SW 1271 (cell line): ENCODE results near the gene LRRC23.

ENCODE experiments used
- DNase-seq, 2 experiments: peaks; one replicate each; lab custom pipeline; 2025; lab: John Stamatoyannopoulos, UW

Gene LRRC23

DNA sequence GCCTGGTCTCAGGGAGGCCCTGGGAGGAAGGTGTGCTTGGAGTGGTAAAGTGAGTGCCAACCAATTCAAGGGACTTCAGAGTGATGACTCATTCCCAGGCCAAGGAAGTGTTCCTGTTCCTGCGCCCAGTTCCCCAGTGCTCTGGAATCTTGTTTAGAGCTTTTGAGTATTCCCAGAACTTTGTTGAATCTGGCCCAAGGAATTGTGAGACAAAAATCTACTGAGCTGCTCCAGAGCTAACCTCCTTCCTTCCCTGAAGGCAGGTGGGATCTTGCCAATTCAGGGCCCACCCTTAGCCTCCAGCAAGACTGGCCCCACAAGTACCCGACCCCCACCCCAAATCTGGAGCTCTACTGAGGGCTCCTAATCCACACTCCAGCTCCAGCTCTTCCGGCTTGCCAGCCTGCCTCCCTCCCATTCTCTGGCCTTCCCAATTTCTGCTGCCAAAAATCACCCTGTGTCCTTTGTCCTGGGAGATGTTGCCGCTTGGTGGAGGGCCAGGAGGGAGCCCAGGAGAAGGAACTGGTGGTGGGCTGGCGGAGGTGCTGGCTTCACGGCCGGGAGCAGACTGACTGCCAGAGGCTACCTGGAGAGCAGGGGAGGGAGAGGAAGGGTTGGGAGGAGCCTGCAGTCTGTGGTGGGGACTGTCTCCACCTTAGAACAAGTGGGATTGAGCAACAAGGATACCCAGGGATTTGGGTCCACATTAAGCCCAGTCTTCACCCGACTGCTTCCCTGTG is 21.1 kb downstream of the LRRC23 start:
- DNase-seq, result peak; percentile 59 to 88

- DNase-seq, result peak in 1 of 2 experiments; percentile 68
These were observed 22.9 kb downstream of the LRRC23 start, which contains the start of gene ATN1 for GRCh38 chr12:6927379-6928021. TSS of gene ATN1 (plus strand) at chr12:6927959. CDS start at chr12:6934002, 6,043 bp downstream.

GRCh38 chr12:6928022-6928702 is 23.5 kb downstream of the LRRC23 start:
- no peak for DNase-seq

DNA sequence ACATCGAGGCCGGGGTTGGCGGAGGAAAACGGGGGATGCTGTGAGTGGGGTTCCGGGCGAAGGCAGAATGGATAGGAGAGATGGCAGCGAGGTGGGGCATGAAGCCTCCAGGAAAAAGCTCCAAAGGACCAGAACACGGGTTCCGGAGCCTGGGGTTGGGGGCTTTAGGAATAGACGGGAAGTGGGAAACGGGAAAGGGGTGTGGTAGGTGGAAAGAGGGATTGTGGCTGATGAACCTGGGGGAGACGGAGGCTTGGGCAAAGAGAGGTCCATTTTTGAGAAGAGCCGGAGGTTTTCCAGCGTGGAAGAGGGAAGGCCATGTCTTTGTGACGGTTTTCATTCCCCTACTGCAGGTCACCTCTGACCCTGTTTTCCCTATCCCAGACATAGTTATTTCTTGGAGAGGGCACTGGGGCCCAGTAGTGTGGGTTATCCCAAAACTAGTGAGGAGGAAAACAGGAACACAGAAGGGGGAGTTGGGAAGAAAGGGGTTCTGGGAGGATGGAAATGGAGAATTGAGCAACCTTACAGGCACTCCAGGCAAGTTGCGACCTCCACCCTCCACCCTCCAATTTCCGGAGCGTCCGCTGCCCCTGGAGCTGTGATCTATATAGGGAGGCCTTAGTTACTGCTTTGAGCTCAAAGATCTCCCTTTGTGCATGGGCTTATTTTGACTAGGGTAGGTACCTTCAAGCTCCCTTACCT is 24.2 kb downstream of the LRRC23 start:
- no peak for DNase-seq

DNA sequence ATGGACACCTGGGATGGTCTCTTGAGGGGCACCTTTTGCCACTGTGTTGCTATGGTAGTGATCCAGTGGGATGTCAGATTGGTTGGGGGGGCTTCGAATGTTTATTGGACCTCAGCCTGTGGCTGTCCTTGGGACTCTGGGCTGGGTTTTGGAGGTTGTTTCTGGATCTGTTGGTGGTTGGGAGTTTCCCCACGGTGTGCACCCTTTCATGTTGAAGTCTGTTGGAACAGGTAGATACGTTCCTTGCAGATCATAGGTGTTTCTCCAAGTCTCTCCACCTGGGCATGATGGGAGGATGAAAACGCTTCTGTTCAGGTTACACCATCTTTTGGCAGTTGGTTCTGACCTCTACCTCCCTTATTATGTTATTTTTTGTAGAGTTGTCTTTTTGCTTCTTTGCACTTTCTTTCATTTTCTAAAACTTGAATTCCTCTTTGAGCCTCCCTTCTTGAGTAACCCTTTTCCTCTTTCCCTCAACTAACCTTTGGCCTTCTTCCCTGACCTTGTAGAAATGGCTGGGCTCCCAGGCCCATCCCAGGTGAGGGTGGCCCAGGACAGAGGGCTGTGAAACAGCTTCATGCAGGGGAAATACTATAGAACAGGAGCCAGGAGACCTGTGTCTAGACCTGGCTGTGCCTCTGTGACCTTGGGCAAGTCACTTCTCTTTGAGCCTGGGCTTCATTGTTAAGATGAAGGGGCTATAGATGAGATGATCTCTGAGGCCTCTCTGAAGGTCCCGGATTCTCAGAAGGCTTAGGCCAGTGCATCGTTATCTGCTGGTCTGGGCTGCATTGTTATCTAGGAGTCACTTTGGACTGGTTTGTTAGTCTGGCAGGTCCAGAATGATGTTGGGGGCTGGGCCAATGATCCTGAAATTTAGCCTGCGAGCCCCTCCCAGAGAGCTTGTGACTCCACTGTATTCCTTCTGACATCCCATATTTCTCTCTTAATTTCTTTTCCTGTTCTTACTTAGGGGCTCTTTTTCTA is 25.1 kb downstream of the LRRC23 start:
- DNase-seq, result no peak

GRCh38 chr12:6932766-6933165 is 28.1 kb downstream of the LRRC23 start:
- no peak for DNase-seq

GRCh38 chr12:6934110-6934509 is 29.5 kb downstream of the LRRC23 start:
- DNase-seq, result peak in 1 of 2 experiments; percentile 52

GRCh38 chr12:6935371-6936193 is 31.0 kb downstream of the LRRC23 start:
- no peak for DNase-seq

- DNase-seq, result no peak
These were observed 31.6 kb downstream of the LRRC23 start for GRCh38 chr12:6936194-6936635.

DNA sequence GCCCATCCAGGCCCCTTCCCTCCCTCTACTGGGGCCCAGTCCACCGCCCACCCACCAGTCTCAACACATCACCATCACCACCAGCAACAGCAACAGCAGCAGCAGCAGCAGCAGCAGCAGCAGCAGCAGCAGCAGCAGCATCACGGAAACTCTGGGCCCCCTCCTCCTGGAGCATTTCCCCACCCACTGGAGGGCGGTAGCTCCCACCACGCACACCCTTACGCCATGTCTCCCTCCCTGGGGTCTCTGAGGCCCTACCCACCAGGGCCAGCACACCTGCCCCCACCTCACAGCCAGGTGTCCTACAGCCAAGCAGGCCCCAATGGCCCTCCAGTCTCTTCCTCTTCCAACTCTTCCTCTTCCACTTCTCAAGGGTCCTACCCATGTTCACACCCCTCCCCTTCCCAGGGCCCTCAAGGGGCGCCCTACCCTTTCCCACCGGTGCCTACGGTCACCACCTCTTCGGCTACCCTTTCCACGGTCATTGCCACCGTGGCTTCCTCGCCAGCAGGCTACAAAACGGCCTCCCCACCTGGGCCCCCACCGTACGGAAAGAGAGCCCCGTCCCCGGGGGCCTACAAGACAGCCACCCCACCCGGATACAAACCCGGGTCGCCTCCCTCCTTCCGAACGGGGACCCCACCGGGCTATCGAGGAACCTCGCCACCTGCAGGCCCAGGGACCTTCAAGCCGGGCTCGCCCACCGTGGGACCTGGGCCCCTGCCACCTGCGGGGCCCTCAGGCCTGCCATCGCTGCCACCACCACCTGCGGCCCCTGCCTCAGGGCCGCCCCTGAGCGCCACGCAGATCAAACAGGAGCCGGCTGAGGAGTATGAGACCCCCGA is 32.2 kb downstream of the LRRC23 start:
- no peak for DNase-seq

DNA sequence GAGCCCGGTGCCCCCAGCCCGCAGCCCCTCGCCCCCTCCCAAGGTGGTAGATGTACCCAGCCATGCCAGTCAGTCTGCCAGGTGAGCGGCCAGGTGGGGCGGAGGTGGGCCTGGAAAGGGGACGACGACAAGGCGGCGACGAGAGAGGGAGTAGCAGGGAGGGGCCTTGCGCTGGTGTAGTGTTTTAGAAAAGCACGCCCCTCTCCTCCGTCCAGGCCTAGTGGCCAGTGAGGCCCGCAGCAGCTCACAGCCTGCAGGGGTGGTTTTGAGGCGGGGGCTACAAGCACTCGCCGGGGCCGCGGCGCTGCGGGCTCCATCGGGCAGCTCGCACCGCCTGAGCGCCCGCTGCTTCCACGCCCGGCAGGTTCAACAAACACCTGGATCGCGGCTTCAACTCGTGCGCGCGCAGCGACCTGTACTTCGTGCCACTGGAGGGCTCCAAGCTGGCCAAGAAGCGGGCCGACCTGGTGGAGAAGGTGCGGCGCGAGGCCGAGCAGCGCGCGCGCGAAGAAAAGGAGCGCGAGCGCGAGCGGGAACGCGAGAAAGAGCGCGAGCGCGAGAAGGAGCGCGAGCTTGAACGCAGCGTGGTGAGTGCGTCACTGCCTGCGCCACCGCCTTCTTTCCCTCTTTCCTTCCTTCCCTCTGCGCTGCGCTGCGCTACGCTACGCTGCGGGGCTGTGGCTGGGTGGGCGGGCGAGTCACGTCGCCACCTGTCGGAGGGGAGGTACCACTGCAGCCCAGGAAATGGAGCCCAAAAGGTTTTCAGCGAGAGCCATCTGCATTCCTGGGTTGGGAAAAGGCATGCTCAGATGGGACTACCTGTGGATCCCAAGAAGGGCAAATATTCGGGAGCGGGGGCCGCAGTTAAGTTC is 33.1 kb downstream of the LRRC23 start:
- DNase-seq, result peak; percentile 87 to 94

GRCh38 chr12:6938353-6939190 is 34.0 kb downstream of the LRRC23 start:
- DNase-seq, result no peak

DNA sequence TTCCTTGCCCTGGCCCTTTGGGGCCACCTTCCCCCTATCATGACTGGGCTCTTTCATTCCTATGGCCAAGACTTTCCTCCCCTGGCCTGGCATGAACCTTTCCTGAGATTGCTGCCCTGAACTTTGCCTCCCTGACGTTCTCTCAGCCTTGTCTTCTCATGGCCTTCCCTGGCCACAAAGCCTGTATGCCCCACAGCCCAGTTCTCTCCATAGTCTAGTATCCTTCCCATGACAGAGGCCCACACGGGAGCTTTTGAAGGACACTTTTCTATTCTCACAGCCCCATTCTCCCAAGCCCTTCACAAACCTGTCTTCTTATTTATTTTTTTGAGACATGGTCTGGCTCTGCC is 34.5 kb downstream of the LRRC23 start:
- no peak for DNase-seq

DNA sequence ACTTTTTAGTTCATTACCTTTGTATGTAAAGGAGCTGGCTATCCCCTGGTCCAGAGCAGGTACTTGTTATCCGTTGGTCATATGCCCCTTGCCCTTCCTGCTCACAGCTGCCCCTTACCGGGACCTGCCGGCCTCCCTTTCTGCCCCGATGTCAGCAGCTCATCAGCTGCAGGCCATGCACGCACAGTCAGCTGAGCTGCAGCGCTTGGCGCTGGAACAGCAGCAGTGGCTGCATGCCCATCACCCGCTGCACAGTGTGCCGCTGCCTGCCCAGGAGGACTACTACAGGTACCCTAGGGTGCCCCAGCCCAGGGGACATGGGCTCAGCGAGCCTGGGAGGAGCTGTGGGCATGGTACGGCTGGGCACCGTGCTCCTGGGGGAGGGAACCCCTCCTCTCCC is 36.6 kb downstream of the LRRC23 start:
- DNase-seq, result no peak

- no peak for DNase-seq
These were observed 37.2 kb downstream of the LRRC23 start for GRCh38 chr12:6941782-6942181.

- no peak for DNase-seq
These were observed 37.7 kb downstream of the LRRC23 start for GRCh38 chr12:6942331-6942665.

DNA sequence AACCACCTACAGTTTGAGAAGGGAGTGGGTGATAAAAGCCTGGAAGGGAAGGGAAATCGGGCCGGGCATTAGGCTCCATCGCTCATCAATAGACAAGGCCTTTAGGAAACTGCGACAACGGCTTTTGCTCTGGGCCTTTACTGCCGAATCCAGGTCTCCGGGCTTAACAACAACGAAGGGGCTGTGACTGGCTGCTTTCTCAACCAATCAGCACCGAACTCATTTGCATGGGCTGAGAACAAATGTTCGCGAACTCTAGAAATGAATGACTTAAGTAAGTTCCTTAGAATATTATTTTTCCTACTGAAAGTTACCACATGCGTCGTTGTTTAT is 38.7 kb downstream of the LRRC23 start:
- DNase-seq, result peak; percentile 54 to 92
